ENCODE measurements around the gene ZCCHC17. TPM values are rescaled to one million over a fixed set of nuclear protein-coding genes. Genes with fewer than 3 reads are reported as not detected.

The ZCCHC17 gene
- total RNA-seq, 1 experiment from 2014 or later: 59.1 TPM

Other genes with a start within 250 kb of the ZCCHC17 start
- 38.5 and 61.3 TPM in 2 replicates for gene PUM1, start 231.3 kb upstream of the ZCCHC17 start, total RNA-seq (2014; rRNA removed; shearing (Covaris generic))
- gene NKAIN1, start 57.1 kb upstream of the ZCCHC17 start, total RNA-seq (2014; rRNA removed; shearing (Covaris generic)): 0.27 and 0.63 TPM in 2 replicates
- gene SNRNP40, start 244 bp upstream of the ZCCHC17 start, total RNA-seq (2014; rRNA removed; shearing (Covaris generic)): 139 and 149 TPM in 2 replicates
- gene FABP3, start 76.0 kb downstream of the ZCCHC17 start, total RNA-seq (2014; rRNA removed; shearing (Covaris generic)): not detected in 2 replicates
- gene SERINC2, start 116.2 kb downstream of the ZCCHC17 start, total RNA-seq (2014; rRNA removed; shearing (Covaris generic)): 3.2 and 4.1 TPM in 2 replicates